ENCODE data around the gene CELA2A.
"Not testable (repeated sequence)": the region's sequence is repeated elsewhere in the genome, so short reads cannot be mapped to it uniquely, and the experiment has no call there.

The CELA2A gene

DNA sequence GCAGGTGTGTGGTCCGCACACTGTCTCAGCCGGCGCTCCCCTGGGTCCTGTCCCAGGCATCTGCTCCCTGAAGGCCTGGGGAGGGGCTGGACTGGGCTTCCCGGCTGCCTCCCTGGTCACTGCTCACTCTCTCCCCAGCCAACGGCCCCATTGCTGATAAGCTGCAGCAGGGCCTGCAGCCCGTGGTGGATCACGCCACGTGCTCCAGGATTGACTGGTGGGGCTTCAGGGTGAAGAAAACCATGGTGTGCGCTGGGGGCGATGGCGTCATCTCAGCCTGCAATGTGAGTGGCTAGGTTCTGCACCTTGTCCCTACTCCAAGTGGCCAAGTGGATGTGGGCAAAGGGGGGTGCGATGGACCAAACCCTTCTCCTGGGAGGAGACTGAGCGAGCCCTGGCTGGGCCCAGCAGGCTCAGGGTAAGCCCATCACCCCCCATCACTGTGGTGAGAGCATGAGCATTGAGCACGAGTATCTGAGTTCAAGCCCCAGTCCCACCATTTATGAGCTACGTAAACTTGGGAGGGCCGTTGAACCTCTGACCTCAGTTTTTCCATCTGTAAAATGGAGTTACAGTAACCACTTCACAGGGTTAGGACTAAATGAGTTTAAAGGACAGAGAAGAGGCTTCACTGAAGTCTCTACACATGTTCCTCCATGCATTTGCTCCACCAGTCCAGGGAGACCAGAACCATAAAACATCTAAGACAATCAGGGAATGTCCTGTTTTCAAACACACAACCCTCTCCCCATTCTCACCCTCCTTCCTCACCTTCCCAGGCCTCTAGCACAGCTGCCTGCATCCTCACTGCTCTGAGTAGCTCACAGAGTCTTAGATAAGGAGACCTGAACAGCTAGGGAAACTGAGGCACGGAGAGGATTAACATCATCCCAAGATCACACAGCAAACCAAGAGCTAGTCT lies 11.8 kb upstream of the CELA2A start:
- DNase-seq (ENCODE audit: low read depth), result no peak

DNA sequence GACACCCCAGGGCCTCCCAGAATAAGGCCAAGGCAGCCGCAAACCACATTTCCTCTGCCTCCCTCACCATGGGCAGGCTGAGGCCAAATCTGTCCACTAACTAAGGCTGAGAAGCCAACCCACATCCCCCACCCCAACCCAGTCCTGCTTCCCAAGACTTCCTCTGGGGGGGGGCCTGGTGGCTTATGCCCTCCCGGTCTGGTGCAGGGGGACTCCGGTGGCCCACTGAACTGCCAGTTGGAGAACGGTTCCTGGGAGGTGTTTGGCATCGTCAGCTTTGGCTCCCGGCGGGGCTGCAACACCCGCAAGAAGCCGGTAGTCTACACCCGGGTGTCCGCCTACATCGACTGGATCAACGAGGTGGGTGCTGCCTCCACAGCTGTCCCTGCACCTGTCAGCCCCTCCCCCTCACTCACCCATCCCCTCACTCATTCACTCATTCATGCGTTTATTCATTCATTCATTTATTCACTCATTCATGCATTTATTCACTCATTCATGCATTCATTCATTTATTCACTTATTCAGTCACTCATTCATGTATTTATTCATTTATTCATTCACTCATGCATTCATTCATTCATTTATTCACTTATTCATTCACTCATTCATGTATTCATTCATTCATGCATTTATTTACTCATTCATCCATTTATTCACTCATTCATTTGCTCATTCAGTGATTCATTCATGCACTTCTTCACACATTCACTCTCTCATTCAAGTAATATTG lies 11.0 kb upstream of the CELA2A start:
- DNase-seq (ENCODE audit: low read depth), result no peak

- DNase-seq (ENCODE audit: low read depth), result no peak
These were observed 10.3 kb upstream of the CELA2A start for GRCh38 chr1:15446212-15446611.

DNA sequence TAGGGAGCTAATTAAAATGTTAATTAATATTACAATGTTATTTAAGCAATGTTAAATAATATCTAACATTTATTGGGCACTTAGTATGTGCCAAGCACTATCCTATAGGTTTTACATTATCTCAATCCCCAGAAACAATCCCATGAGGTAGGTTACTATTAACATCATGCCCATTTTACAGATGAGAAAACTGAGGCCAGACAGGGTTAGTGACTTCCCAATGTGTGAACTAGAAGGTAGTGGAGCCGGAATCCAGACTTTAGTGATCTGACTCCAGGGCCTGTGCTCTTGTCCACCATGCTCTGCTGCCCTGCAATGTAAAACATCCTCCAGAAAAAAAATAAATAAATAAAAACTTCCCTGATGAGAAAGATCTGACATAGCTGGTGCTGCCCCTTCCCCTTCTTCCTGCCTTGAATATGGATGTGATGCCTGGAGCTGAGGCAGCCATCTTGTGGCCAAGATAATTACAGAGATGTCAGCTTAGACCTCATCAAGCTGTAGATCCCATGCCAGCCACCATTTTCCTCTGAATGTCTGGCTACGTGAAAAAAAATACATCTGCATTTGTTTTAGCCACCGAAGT lies 7.6 kb upstream of the CELA2A start:
- no peak for DNase-seq (ENCODE audit: low read depth)

DNA sequence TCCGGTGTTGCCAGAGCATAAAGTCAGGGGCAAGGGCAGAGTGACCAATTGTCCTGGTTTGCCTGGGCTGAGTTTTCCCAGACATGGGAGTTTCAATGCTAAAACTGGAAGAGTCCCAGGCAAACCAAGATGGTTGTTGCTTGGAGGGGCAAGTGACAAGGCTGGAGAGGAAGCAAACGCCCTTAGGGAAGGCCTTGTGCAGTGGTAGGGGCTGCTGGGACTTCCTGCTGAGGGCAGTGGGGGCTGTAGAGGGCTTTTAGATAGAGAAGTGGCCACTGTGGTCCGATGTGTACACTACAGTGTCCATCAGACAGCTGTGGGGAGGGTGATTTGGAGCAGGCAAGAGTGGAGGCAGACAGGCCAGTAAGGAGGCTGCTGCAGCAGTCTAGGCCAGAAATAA lies 7.0 kb upstream of the CELA2A start:
- DNase-seq (ENCODE audit: low read depth), result no peak

DNA sequence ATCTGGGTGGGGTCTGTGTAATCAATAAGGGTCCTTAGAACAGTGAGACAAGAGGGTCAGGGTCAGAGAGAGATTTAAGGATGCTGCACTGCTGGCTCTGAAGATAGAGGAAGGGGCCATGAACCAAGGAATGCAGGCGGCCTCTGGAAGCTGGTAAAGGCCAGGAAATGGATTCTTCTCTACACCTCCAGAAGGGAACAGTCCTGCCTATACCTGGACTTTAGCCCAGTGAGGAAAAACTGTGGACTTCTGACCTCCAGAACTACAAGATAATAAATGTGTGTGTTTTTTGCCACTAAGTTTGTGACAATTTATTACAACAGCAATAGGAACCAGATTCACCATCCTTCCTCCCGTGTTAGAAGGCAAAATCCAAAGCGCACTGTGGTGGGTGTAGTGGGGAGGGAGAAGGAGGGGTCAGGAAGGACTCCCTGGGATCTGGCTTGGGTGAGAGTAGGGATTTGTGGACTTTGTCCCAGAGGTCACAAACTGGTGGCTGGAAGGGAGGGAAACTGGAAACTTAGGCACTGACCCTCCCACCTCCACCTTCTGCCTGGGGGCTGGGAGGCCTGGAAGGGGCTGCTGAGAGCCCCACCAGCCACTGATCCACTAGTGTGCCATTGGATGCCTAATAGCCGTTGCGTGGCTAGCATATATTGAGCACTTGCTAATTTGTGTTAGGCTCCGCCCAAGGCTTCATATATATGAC lies 5.4 kb upstream of the CELA2A start:
- DNase-seq (ENCODE audit: low read depth), result no peak

DNA sequence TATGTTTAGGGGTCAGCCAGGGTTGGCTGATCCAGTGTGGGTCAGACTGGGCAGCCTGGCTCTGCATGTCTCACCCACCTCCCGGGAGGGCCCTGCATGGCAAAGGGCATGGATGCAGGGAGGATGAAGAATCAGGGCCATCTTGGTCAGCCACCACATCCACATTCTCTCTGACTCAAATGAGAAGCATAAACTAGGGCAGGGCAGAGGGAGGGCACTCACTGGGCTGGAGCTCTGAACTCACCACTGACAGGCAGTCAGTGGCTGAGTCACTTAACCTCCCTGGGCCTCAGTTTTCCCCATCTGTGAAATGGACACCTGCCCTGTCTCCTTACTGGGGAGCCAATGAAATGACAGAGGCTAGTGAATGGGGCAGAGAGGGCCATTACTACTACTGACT lies 4.3 kb upstream of the CELA2A start:
- no peak for DNase-seq (ENCODE audit: low read depth)

GRCh38 chr1:15452866-15453571 lies 3.5 kb upstream of the CELA2A start:
- DNase-seq (ENCODE audit: low read depth), result no peak

DNA sequence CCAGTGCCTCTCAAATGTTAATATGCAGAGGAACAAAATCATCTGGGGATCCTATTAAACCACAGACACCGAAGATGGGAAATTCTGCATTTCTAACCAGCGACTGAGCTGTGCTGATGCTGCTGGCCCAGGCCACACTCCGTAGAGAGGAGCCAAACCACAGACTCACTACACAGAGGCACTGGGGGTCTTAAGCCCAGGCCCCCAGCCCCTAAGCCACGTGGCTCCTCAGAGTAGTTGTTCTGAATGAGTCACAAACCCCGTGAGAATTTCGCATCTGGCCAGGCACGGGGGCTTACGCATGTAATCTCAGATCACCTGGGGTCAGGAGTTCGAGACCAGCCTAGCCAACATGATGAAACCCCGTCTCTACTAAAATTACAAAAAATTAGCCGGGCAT lies 2.8 kb upstream of the CELA2A start:
- no peak for DNase-seq (ENCODE audit: low read depth)

GRCh38 chr1:15454256-15454655 lies 2.3 kb upstream of the CELA2A start:
- no peak for DNase-seq (ENCODE audit: low read depth)

- no peak for DNase-seq (ENCODE audit: low read depth)
These were observed 1.0 kb upstream of the CELA2A start for GRCh38 chr1:15455522-15455921.

GRCh38 chr1:15457585-15457984 lies 1.1 kb downstream of the CELA2A start:
- DNase-seq (ENCODE audit: low read depth), result no peak

- not testable (repeated sequence) for DNase-seq (ENCODE audit: low read depth)
These were observed 1.9 kb downstream of the CELA2A start for GRCh38 chr1:15458388-15458787.

DNA sequence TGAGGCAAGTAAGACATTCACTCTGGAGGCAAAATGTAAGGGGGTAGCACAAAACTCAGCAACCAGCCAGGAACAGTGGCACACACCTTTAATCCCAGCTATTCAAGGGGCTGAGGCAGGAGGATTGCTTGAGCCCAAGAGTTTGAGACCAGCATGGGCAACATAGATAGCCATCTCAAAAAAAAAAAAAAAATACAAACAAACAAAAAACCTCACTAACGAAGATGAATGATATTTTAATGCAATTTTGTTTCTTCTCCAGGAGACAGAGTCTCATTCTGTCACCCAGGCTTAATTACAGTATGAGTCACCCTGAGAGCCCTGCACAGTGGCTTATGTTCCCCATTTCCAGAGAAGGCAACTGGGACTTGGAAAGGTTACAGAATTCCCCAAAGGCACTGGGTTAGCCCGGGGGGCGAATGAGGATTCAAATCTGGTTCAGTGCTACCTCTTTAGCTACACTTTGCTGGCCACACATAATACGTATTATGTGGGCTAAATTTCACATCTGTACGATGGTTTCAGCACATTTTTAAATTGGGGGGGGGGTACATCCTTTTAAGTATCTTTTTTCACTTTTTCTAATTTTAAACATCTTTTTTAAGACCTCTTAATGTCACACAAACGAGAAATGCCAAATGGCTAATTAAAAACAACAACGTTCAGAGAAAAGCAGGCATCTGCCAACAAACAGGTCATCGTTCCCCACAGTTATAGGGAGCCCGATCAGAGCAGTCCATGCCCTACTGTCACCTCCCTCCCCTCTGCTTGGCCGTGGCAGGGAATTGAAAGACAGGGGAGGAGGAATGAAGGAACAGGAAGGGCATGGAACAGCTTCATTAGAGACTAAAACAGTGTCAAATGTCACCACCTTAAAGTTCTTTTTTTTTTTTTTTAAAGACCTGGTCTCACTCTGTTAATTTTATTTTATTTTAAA lies 3.5 kb downstream of the CELA2A start:
- no peak for DNase-seq (ENCODE audit: low read depth)

- DNase-seq (ENCODE audit: low read depth), result no peak
These were observed 4.2 kb downstream of the CELA2A start for GRCh38 chr1:15460708-15461095.

- DNase-seq (ENCODE audit: low read depth), result not testable (repeated sequence)
These were observed 6.7 kb downstream of the CELA2A start for GRCh38 chr1:15463064-15463800.

GRCh38 chr1:15463926-15464322 lies 7.4 kb downstream of the CELA2A start:
- DNase-seq (ENCODE audit: low read depth), result not testable (repeated sequence)

GRCh38 chr1:15465674-15466073 lies 9.1 kb downstream of the CELA2A start:
- no peak for DNase-seq (ENCODE audit: low read depth)

GRCh38 chr1:15466955-15467625 lies 10.6 kb downstream of the CELA2A start:
- DNase-seq (ENCODE audit: low read depth), result not testable (repeated sequence)

All from activated T-cell treated with anti-CD3 and anti-CD28 coated beads for 48 hours (primary cell).